HUES64 (cell line): ENCODE measurements around the gene SPRR4. TPM values are rescaled to one million over a fixed set of nuclear protein-coding genes. Genes with fewer than 3 reads are reported as not detected.

ENCODE experiments used
- H3K27ac ChIP-seq: 2 replicates; pipeline ENCODE4 v1.7.0; 2013; ENCODE audit warnings: low read depth, low read length, inconsistent platforms
- H3K27me3 ChIP-seq: 2 replicates; pipeline ENCODE4 v1.6.1; 2013; ENCODE audit warnings: mild to moderate bottlenecking, low read length; ENCODE audit not compliant: insufficient read depth
- H3K36me3 ChIP-seq: 2 replicates; pipeline ENCODE4 v1.6.1; 2013; ENCODE audit warnings: mild to moderate bottlenecking, low read length; ENCODE audit not compliant: insufficient read depth
- H3K4me1 ChIP-seq: 2 replicates; pipeline ENCODE4 v1.6.1; 2013; ENCODE audit warnings: mild to moderate bottlenecking, low read length, moderate library complexity; ENCODE audit not compliant: insufficient read depth
- H3K4me3 ChIP-seq: 2 replicates; pipeline ENCODE4 v1.5.1; 2013; ENCODE audit warnings: mild to moderate bottlenecking, low read length, moderate library complexity
- H3K9ac ChIP-seq: 2 replicates; pipeline ENCODE4 v1.6.1; 2013; ENCODE audit warnings: mild to moderate bottlenecking, low read depth, low read length
- H3K9me3 ChIP-seq: 2 replicates; pipeline ENCODE4 v1.6.1; 2013; ENCODE audit warnings: low read depth, low read length; ENCODE audit not compliant: insufficient read depth
- WGBS: fragments of 150-250, 120-280 bp; methylation state at CpG from one replicate; pipeline ENCODE4 v1.1.7; 2013; ENCODE audit warnings: missing lambda C conversion rate; 5-methylcytosine and 5-hydroxymethylcytosine counted together
- polyA plus RNA-seq, 2 experiments: library from polyadenylated mRNA; stranded (reverse); fragments of 50-300 nt; gene quantifications; one replicate each; pipeline ENCODE4 v1.2.3, GENCODE V29; 2013

SPRR4 gene, protein sequence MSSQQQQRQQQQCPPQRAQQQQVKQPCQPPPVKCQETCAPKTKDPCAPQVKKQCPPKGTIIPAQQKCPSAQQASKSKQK
- polyA plus RNA-seq (2013, experiment 1 of 2) = not detected
- not detected for polyA plus RNA-seq (2013, experiment 2 of 2)

DNA sequence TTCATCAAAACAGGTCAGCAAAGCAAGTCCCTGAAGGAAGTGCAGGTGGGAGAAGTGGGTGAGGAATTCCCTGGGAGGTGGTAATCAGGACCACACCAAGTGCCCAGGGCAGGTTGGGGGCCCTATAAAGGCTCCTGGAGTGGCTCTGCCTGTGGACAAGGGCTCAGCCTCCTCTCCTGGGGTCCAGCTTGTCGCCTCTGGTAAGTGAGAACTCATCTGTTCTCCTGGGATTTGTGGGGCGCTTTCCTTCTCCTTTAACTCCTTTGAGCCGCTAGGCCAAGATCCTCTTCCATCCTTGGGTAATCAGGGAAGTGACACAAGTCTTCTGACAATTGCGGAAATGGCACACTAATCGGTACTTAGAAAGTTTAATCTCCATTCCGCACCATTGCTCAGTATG lies at the start of gene SPRR4:
SPRR4 (plus strand) TSS at position 154 of the 400 bp plus-strand sequence. CDS start 1,243 bp downstream, outside the sequence.
- H3K9ac ChIP-seq = no peak within 1 kb of the TSS
- H3K4me3 ChIP-seq = no peak within 1 kb of the TSS
- no peaks in the 10 kb centered on the region for H3K4me1 ChIP-seq
- H3K27me3 ChIP-seq = no peaks in the 10 kb centered on the region
- peaks cover 35% of the 10 kb centered on the region; the same call in 1 of the 2 replicates for H3K9me3 ChIP-seq
- WGBS = 79% methylated on average over 6 of the region's 6 CpGs
- H3K27ac ChIP-seq = no peak within 1 kb of the TSS
- no peaks in the 10 kb centered on the region for H3K36me3 ChIP-seq

GRCh38 chr1:152924191-152924590 lies 46.3 kb upstream of the SPRR4 start:
- Histone ChIP-seq H3K4me1 (no peaks in the 10 kb centered on the region), H3K9me3 (peaks cover 79% of the 10 kb centered on the region), H3K36me3 (no peaks in the 10 kb centered on the region), H3K9ac (no peak overlapping the region), H3K27ac (no peak overlapping the region), H3K27me3 (no peaks in the 10 kb centered on the region), H3K4me3 (no peak overlapping the region)
- WGBS = 81% methylated on average over 2 of the region's 2 CpGs

- no peak overlapping the region for H3K27ac ChIP-seq
- H3K4me3 ChIP-seq = no peak overlapping the region
- no peaks in the 10 kb centered on the region for H3K36me3 ChIP-seq
- no peaks in the 10 kb centered on the region for H3K4me1 ChIP-seq
- no peak overlapping the region for H3K9ac ChIP-seq
- peaks cover 78% of the 10 kb centered on the region for H3K9me3 ChIP-seq
- WGBS = 78% methylated on average over 3 of the region's 3 CpGs
- no peaks in the 10 kb centered on the region for H3K27me3 ChIP-seq
These were observed 44.4 kb upstream of the SPRR4 start for GRCh38 chr1:152926091-152926490.

- H3K4me3 ChIP-seq = no peak overlapping the region
- no peaks in the 10 kb centered on the region for H3K27me3 ChIP-seq
- H3K9me3 ChIP-seq = peaks cover 80% of the 10 kb centered on the region
- H3K36me3 ChIP-seq = no peaks in the 10 kb centered on the region
- WGBS = 90% methylated on average over 3 of the region's 3 CpGs
- no peak overlapping the region for H3K9ac ChIP-seq
- no peaks in the 10 kb centered on the region for H3K4me1 ChIP-seq
- no peak overlapping the region for H3K27ac ChIP-seq
These were observed 41.8 kb upstream of the SPRR4 start for GRCh38 chr1:152928671-152929070.

GRCh38 chr1:152932170-152932811 lies 38.2 kb upstream of the SPRR4 start:
- H3K9me3 ChIP-seq = peaks cover 72% of the 10 kb centered on the region
- no peak overlapping the region for H3K4me3 ChIP-seq
- WGBS = 61% methylated on average over 4 of the region's 4 CpGs
- H3K36me3 ChIP-seq = no peaks in the 10 kb centered on the region
- no peaks in the 10 kb centered on the region for H3K27me3 ChIP-seq
- H3K27ac ChIP-seq = no peak overlapping the region
- H3K9ac ChIP-seq = no peak overlapping the region
- no peaks in the 10 kb centered on the region for H3K4me1 ChIP-seq

DNA sequence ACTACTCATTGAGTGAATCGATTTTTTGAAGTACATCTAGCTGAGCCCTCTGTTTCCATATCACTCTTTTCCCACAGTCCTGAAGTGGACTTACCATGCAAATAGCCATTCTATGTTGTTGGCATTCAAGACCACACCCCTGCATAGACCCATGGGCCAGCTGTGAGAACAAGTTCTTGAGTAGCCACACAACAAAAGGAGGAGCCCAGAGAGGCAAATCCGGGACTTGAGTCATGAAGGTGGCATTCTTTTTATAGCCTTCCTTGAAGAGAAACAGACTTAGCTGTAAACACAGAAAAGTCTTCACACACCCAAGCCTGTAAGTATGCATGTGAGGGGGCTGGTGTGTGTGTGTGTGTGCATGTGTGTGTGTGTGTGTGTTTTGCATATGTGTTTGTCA lies 37.3 kb upstream of the SPRR4 start:
- Histone ChIP-seq H3K27ac (no peak overlapping the region), H3K9me3 (peaks cover 71% of the 10 kb centered on the region), H3K4me1 (no peaks in the 10 kb centered on the region), H3K27me3 (no peaks in the 10 kb centered on the region), H3K4me3 (no peak overlapping the region), H3K9ac (no peak overlapping the region), H3K36me3 (no peaks in the 10 kb centered on the region)
- 65% methylated on average over 2 of the region's 2 CpGs for WGBS

DNA sequence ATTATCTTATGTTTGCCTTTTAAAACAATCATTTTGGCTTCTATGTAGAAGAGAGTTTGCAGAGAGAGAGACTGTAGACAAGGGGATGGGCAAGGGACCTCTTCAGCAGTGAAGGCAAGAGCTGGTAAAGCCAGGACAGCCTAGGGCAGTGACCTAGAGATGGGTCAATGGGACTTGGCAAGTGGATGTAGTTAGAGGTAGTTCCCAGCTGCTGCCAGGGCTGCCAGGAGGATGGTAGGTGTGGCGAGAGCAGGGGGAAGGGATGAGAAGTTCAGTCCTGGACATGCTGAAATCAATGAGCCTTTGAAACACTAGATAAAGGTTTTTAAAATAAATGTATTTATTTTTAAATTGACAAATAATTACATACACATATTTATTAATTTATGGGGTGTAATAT lies 29.8 kb upstream of the SPRR4 start:
- Histone ChIP-seq H3K36me3 (no peaks in the 10 kb centered on the region), H3K4me3 (no peak overlapping the region), H3K9ac (no peak overlapping the region), H3K9me3 (peaks cover 49% of the 10 kb centered on the region), H3K27ac (no peak overlapping the region), H3K4me1 (no peaks in the 10 kb centered on the region), H3K27me3 (no peaks in the 10 kb centered on the region)
- WGBS = 86% methylated on average over 1 of the region's 1 CpG

- Histone ChIP-seq H3K4me3 (no peak overlapping the region), H3K9ac (no peak overlapping the region), H3K9me3 (peaks cover 50% of the 10 kb centered on the region), H3K4me1 (no peaks in the 10 kb centered on the region), H3K27ac (no peak overlapping the region), H3K27me3 (no peaks in the 10 kb centered on the region), H3K36me3 (no peaks in the 10 kb centered on the region)
- 73% methylated on average over 8 of the region's 8 CpGs for WGBS
These were observed 29.3 kb upstream of the SPRR4 start for GRCh38 chr1:152941037-152941711.

- peaks cover 56% of the 10 kb centered on the region for H3K9me3 ChIP-seq
- H3K9ac ChIP-seq = no peak overlapping the region
- WGBS = 80% methylated on average over 2 of the region's 2 CpGs
- no peak overlapping the region for H3K4me3 ChIP-seq
- H3K4me1 ChIP-seq = no peaks in the 10 kb centered on the region
- H3K27me3 ChIP-seq = no peaks in the 10 kb centered on the region
- no peak overlapping the region for H3K27ac ChIP-seq
- H3K36me3 ChIP-seq = no peaks in the 10 kb centered on the region
These were observed 28.3 kb upstream of the SPRR4 start for GRCh38 chr1:152942161-152942560.

GRCh38 chr1:152946248-152946647 lies 24.2 kb upstream of the SPRR4 start:
- H3K9me3 ChIP-seq = peaks cover 63% of the 10 kb centered on the region
- WGBS = 58% methylated on average over 2 of the region's 3 CpGs
- no peak overlapping the region for H3K4me3 ChIP-seq
- H3K9ac ChIP-seq = no peak overlapping the region
- H3K27ac ChIP-seq = no peak overlapping the region
- no peaks in the 10 kb centered on the region for H3K27me3 ChIP-seq
- no peaks in the 10 kb centered on the region for H3K4me1 ChIP-seq
- no peaks in the 10 kb centered on the region for H3K36me3 ChIP-seq

DNA sequence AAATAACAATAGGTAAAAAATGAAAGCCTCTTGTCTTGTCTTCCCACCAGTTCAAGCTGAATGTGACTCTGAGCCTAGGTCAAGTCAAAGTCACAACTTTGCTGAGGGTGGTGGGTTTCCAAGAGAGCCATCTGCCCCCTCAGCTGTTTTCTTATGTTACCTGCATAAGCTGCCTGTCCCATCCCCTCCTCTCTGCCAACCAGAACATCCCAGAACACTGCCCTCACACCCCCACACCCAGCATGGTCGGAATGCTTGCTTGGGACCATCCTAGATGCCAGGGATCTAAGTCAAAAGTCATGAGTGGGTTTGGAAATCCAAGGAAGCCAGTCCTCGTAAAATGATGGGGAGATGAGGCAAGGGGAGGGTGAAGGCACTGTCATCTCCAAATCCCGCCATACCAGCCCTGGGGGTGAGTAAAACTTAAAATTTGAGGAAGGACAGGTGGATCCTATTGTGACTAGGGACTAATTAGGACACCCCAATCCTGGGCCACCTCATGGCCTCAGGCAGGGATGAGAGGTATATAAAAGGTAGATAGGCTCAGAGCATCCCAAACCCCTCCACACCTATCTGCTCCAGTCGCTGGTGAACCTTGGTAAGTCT lies 23.7 kb upstream of the SPRR4 start, which contains the start of gene SPRR5:
SPRR5 (plus strand) TSS at position 556 of the 606 bp plus-strand sequence. CDS start 1,349 bp downstream, outside the sequence.
- Histone ChIP-seq H3K36me3 (no peaks in the 10 kb centered on the region), H3K27me3 (no peaks in the 10 kb centered on the region), H3K4me1 (no peaks in the 10 kb centered on the region), H3K4me3 (no peak within 1 kb of the TSS), H3K27ac (no peak within 1 kb of the TSS), H3K9ac (no peak within 1 kb of the TSS), H3K9me3 (peaks cover 64% of the 10 kb centered on the region)
- 79% methylated on average over 3 of the region's 4 CpGs for WGBS
